Vagina (tissue), 2 donors: Measurements from ENCODE around the gene SCN8A. TPM values are rescaled to one million over a fixed set of nuclear protein-coding genes. Genes with fewer than 3 reads are reported as not detected.

Experiments
- DNase-seq, 2 donors: peaks; one replicate each; pipeline ENCODE4 v3.0.0-alpha.2; 2017; ENCODE audit errors: extremely low spot score in 2 of 2
- H3K27ac ChIP-seq: fragments of 200-600 bp; sonication (generic); one replicate; pipeline ENCODE4 v1.5.1; 2019
- H3K27me3 ChIP-seq: fragments of 200-600 bp; sonication (generic); one replicate; pipeline ENCODE4 v1.5.1; 2019
- H3K36me3 ChIP-seq, 2 donors: fragments of 200-600 bp; sonication (generic); one replicate each; pipeline ENCODE4 v1.5.1; 2017 to 2019
- H3K4me1 ChIP-seq: fragments of 200-600 bp; sonication (generic); one replicate; pipeline ENCODE4 v1.5.1; 2019
- H3K4me3 ChIP-seq, 2 donors: fragments of 200-600 bp; sonication (generic); 1 replicate in 1 of 2; 2 replicates in 1 of 2; pipeline ENCODE4 v1.5.1; 2016 to 2019
- H3K9me3 ChIP-seq: fragments of 200-600 bp; sonication (generic); one replicate; pipeline ENCODE4 v1.5.1; 2019
- POLR2A ChIP-seq, 2 donors: fragments of 450-650 bp; IDR thresholded peaks; one replicate each; pipeline ENCODE4 v1.6.1; 2017; ENCODE audit warnings: antibody characterized with exemption in 2 of 2, mild to moderate bottlenecking in 2 of 2, moderate library complexity in 2 of 2
- POLR2AphosphoS5 ChIP-seq, 2 donors: sonication (generic); formaldehyde crosslinking; IDR thresholded peaks; one replicate each; pipeline ENCODE4 v1.9.0; 2017; ENCODE audit warnings: antibody characterized with exemption in 2 of 2, mild to moderate bottlenecking in 2 of 2, low read depth in 1 of 2; ENCODE audit not compliant: insufficient read depth in 1 of 2
- intact Hi-C: fragments of 100-400 bp; cut with DNase I; formaldehyde crosslinking; loops from one replicate; pipeline ENCODE4 v1.15.1; 2023
- total RNA-seq: library from RNA; depleted of rRNA; stranded (reverse); fragments of >200 nt; gene quantifications from one replicate; pipeline ENCODE4 v1.2.3, GENCODE V29; 2016
- TF ChIP-seq, protein P1 (sequence below), 3 experiments: fragments of 450-650 bp in 2 of 3; fragments of 200-600 bp in 1 of 3; sonication (generic) in 1 of 3; IDR thresholded peaks; one replicate each; pipeline ENCODE4 v1.5.1; 2017 to 2019; ENCODE audit warnings: antibody characterized with exemption in 3 of 3, mild to moderate bottlenecking in 2 of 3, moderate library complexity in 2 of 3

Gene SCN8A
- total RNA-seq, 1 donor from 2014 or later = 3.7 TPM

DNA sequence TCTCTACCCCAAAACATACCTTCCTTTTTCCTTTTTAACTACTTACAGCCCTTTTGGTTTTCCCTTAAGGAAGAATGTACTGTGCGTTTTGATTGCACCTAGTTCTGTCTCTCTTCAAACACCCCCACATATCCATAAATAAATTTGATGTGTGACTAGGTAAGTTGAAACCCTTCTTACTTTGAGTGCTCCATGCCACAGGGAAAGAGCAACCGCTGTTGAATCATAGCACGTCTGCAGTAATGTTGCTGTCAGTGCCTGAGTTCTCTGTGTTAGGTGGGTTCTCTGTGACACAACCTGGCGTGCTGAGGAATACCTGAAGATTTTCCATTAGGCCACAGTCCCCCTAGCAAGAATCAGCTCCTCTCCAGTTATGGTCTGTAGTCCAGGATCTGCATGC, 155.4 kb downstream of the SCN8A start:
- no peaks in the 10 kb centered on the region for H3K36me3 ChIP-seq
- no peaks in the 10 kb centered on the region for H3K27me3 ChIP-seq
- no peak for DNase-seq
- H3K9me3 ChIP-seq = no peaks in the 10 kb centered on the region
- H3K27ac ChIP-seq = no peak overlapping the region
- no peaks in the 10 kb centered on the region for H3K4me1 ChIP-seq
- TF ChIP-seq POLR2AphosphoS5 (IDR thresholded peaks at IDR 0.05; ENCODE audit: insufficient read depth in 1 of 2, low read depth in 1 of 2) (no peak), POLR2A (IDR thresholded peaks at IDR 0.05) (no peak)
- TF ChIP-seq, protein P1, sequence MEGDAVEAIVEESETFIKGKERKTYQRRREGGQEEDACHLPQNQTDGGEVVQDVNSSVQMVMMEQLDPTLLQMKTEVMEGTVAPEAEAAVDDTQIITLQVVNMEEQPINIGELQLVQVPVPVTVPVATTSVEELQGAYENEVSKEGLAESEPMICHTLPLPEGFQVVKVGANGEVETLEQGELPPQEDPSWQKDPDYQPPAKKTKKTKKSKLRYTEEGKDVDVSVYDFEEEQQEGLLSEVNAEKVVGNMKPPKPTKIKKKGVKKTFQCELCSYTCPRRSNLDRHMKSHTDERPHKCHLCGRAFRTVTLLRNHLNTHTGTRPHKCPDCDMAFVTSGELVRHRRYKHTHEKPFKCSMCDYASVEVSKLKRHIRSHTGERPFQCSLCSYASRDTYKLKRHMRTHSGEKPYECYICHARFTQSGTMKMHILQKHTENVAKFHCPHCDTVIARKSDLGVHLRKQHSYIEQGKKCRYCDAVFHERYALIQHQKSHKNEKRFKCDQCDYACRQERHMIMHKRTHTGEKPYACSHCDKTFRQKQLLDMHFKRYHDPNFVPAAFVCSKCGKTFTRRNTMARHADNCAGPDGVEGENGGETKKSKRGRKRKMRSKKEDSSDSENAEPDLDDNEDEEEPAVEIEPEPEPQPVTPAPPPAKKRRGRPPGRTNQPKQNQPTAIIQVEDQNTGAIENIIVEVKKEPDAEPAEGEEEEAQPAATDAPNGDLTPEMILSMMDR (IDR thresholded peaks at IDR 0.05) = no peak
- no peak overlapping the region for H3K4me3 ChIP-seq
- intact Hi-C loops = no loop called here

DNA sequence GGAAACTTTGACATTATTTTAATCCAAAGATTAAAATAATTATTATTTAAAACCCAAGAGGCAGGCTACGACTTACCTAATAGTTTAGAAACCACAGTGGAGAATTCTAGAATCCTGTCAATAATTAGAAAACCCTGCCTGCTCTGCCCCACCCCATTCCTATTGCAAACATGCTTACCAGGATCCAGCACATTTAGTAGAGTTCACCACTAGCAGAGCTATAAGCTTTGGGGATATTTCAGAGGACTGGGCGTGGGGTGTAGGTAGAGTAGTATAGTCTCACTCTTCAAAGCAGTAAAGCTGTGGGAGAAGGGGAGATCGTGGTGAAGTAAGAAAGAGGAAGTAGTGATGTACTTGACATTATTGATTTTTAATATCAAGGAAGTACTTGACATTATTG, 157.2 kb downstream of the SCN8A start:
- DNase-seq = no peak
- no peaks in the 10 kb centered on the region for H3K9me3 ChIP-seq
- H3K36me3 ChIP-seq = no peaks in the 10 kb centered on the region
- H3K27ac ChIP-seq = no peak overlapping the region
- H3K4me1 ChIP-seq = no peaks in the 10 kb centered on the region
- no peaks in the 10 kb centered on the region for H3K27me3 ChIP-seq
- H3K4me3 ChIP-seq = no peak overlapping the region
- intact Hi-C loops = no loop called here
- no peak for TF ChIP-seq POLR2A (IDR thresholded peaks at IDR 0.05)

DNA sequence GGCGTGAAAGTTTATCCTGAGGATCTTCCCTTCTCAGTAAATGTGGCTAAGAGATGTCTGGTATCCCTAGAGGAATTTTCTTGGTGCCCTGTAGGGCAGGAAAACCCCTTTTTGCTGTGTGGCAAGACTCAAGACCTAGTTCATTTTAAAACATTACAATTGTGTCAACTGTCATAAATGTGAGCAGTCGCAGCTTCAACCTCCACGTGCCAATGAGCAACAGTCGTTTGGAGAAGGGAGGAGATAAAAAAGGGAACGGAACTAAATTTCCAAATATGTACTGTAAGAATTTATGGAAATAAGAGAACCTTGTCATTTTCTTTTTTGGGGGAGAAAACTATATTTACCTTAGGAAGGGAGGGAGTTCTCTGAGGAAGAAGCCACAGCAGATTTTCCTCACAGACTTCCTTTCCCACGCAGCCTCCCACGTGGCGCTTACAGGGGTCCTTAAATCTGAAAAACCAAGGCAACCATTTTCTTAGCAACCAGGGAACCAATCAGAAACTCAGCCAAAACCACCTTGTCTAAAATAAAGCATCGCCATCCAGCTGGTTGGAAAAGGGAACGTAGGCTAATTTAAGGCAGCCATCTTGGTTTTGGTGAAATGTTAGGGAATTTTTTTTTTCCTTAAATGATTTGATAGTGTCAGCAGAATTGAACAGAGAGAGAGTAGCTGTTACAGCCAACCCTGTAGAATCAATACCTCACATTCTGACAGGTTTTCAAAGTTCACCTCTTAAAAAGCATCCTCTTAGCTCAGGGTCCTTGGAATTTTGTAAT, 158.4 kb downstream of the SCN8A start:
- no peaks in the 10 kb centered on the region for H3K36me3 ChIP-seq
- TF ChIP-seq POLR2A (IDR thresholded peaks at IDR 0.05) (no peak), POLR2AphosphoS5 (IDR thresholded peaks at IDR 0.05; ENCODE audit: insufficient read depth in 1 of 2, low read depth in 1 of 2) (no peak)
- TF ChIP-seq, protein P1 (IDR thresholded peaks at IDR 0.05) = no peak
- no peak overlapping the region for H3K27ac ChIP-seq
- H3K4me1 ChIP-seq = no peaks in the 10 kb centered on the region
- no peak overlapping the region for H3K4me3 ChIP-seq
- H3K27me3 ChIP-seq = no peaks in the 10 kb centered on the region
- intact Hi-C loops = no loop called here
- no peak for DNase-seq
- no peaks in the 10 kb centered on the region for H3K9me3 ChIP-seq

DNA sequence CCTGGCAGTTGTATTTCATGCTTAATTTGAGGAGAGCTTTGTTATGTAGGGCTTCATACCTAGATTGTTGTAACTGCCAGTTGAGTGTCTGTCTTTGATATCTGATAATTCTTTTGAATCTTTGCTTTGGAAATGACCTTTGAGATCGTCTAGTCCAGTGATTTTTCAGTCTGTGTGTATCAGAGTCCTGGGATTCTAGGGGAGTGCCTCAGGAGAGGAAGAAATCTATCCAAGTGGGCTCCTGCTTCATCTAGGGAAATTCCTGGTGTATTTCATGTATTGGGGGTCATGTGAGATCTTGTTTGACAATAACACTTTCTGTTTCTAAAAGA, 158.9 kb downstream of the SCN8A start:
- Histone ChIP-seq H3K27me3 (no peaks in the 10 kb centered on the region), H3K4me3 (no peak overlapping the region), H3K4me1 (no peaks in the 10 kb centered on the region), H3K9me3 (no peaks in the 10 kb centered on the region), H3K36me3 (no peaks in the 10 kb centered on the region), H3K27ac (no peak overlapping the region)
- intact Hi-C loops = no loop called here
- no peak for DNase-seq
- TF ChIP-seq, protein P1 (IDR thresholded peaks at IDR 0.05) = no peak
- TF ChIP-seq POLR2A (IDR thresholded peaks at IDR 0.05) (no peak), POLR2AphosphoS5 (IDR thresholded peaks at IDR 0.05; ENCODE audit: insufficient read depth in 1 of 2, low read depth in 1 of 2) (no peak)

DNA sequence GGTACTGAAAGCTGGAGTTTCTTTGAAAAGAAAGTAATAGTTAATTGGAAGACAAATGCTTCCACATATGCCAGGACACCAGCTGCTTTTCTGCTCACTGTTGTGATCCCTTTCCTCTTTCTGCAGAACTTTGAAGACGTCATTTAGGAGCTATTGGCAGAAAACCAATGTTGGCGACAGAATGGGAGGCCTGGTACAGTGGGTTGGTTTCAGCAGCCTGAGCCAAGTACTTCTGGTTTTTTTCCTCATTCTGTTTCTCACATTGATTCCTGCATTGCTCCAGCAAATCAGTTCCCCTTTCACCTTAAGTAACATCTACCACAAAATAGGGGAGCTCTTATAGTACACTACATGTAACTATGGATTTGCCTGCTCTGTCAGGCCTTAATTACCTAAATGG, 160.6 kb downstream of the SCN8A start:
- intact Hi-C loops = no loop called here
- Histone ChIP-seq H3K4me1 (no peaks in the 10 kb centered on the region), H3K27ac (no peak overlapping the region), H3K4me3 (no peak overlapping the region), H3K36me3 (no peaks in the 10 kb centered on the region), H3K27me3 (no peaks in the 10 kb centered on the region), H3K9me3 (no peaks in the 10 kb centered on the region)
- no peak for DNase-seq
- TF ChIP-seq POLR2A (IDR thresholded peaks at IDR 0.05) (no peak), POLR2AphosphoS5 (IDR thresholded peaks at IDR 0.05; ENCODE audit: insufficient read depth in 1 of 2, low read depth in 1 of 2) (no peak)
- TF ChIP-seq, protein P1 (IDR thresholded peaks at IDR 0.05) = no peak
